ENCODE data around the gene CNST. TPM values are rescaled to one million over a fixed set of nuclear protein-coding genes. Genes with fewer than 3 reads are reported as not detected.

Gene CNST
- total and polyA plus RNA-seq, 2 of the 13 experiments (the other 11 are each of a cell fraction or from before 2014, with no cell fraction given): 6.3 to 12.4 TPM

GRCh38 chr1:246566128-246566812, at the start of gene CNST, which contains the start of gene TFB2M (continued):
- peak; percentile 91 for TF ChIP-seq IKZF5 (CRISPR knock-in tag; IDR thresholded peaks at IDR 0.05)
- TF ChIP-seq ZNF329 (CRISPR knock-in tag; IDR thresholded peaks at IDR 0.05; ENCODE audit: low read depth): peak; percentile 80; the same call in 1 of the 2 replicates
- no peak for TF ChIP-seq RAD51 (IDR thresholded peaks at IDR 0.05; ENCODE audit: borderline replicate concordance)
- peak; percentile 36; the same call in 1 of the 2 replicates for TF ChIP-seq RXRA (CRISPR knock-in tag; IDR thresholded peaks at IDR 0.05)
- no peak for TF ChIP-seq ZNF879 (CRISPR knock-in tag; IDR thresholded peaks at IDR 0.05)
- peak; percentile 69 for TF ChIP-seq RBM39 (IDR thresholded peaks at IDR 0.05; ENCODE audit: low read depth, low read length, poor library complexity, severe bottlenecking)
- no peak for TF ChIP-seq ZNF737 (CRISPR knock-in tag; IDR thresholded peaks at IDR 0.05; ENCODE audit: borderline replicate concordance)
- peak; percentile 54 for TF ChIP-seq CBX1 (IDR thresholded peaks at IDR 0.05; ENCODE audit: low read depth)
- TF ChIP-seq ZKSCAN5 (CRISPR knock-in tag; IDR thresholded peaks at IDR 0.05): 0 out of 2 replicates have a peak, but pooled peaks have one; percentile 7
- peak; percentile 60; the same call in 1 of the 2 replicates for TF ChIP-seq ZNF691 (CRISPR knock-in tag; IDR thresholded peaks at IDR 0.05; ENCODE audit: borderline replicate concordance, low read depth)
- TF ChIP-seq PRDM10 (CRISPR knock-in tag; IDR thresholded peaks at IDR 0.05; ENCODE audit: low read depth): peak; percentile 56
- 0 out of 2 replicates have a peak, but pooled peaks have one; percentile 39 for TF ChIP-seq ZNF143 (CRISPR knock-in tag; IDR thresholded peaks at IDR 0.05)
- TF ChIP-seq ZNF264 (CRISPR knock-in tag; IDR thresholded peaks at IDR 0.05): no peak; the same call in 1 of the 2 replicates
- no peak; the same call in 1 of the 2 replicates for TF ChIP-seq ZNF281 (CRISPR knock-in tag; IDR thresholded peaks at IDR 0.05; ENCODE audit: borderline replicate concordance)
- TF ChIP-seq DNMT3B (CRISPR knock-in tag; conservative IDR thresholded peaks at IDR 0.05): 0 out of 2 replicates have a peak, but pooled peaks have one; percentile 36
- peak; percentile 96 for TF ChIP-seq KMT2B (CRISPR knock-in tag; IDR thresholded peaks at IDR 0.05)
- no peak for TF ChIP-seq ZMAT3 (CRISPR knock-in tag; conservative IDR thresholded peaks at IDR 0.05)
- no peak; the same call in 1 of the 2 replicates for TF ChIP-seq ZNF878 (CRISPR knock-in tag; IDR thresholded peaks at IDR 0.05)
- no peak for TF ChIP-seq ZNF12 (CRISPR knock-in tag; IDR thresholded peaks at IDR 0.05)

All from HepG2 (cell line).